ENCODE data around the gene CCDC154.

CCDC154 gene

GRCh38 chr16:1403733-1404132 lies 40.6 kb downstream of the CCDC154 start:
- Histone ChIP-seq H3K9me3 (ENCODE audit: control extremely low read depth in 1 of 5, control insufficient read depth in 4 of 5, insufficient read depth in 2 of 5, low read depth in 1 of 5, low read length in 4 of 5) (no peaks in the 10 kb centered on the region), H3K4me3 (ENCODE audit: control insufficient read depth in 1 of 7, extremely low read depth in 1 of 7, insufficient read depth in 4 of 7, low read depth in 2 of 7, low read length in 6 of 7) (no peak overlapping the region), H3K36me3 (ENCODE audit: control insufficient read depth in 4 of 4, insufficient read depth in 4 of 4, low read length in 3 of 4) (peaks cover 10 to 71% (median 34%) of the 10 kb centered on the region in 4 experiments), H3K27me3 (replicated peaks in 2 of 5; ENCODE audit: control insufficient read depth in 4 of 5, insufficient read depth in 5 of 5, low read length in 4 of 5) (no peaks in the 10 kb centered on the region), H3K4me1 (ENCODE audit: control extremely low read depth in 1 of 4, control insufficient read depth in 4 of 4, insufficient read depth in 4 of 4, low read length in 3 of 4) (peaks cover 0 to 12% (median 10%) of the 10 kb centered on the region in 4 experiments), H3K27ac (ENCODE audit: insufficient read depth in 1 of 2, low read depth in 1 of 2, low read length in 2 of 2, poor library complexity in 1 of 2, severe bottlenecking in 2 of 2) (no peak overlapping the region)
- no peak for DNase-seq
- CTCF ChIA-PET, result interaction anchor here (0.9 to 1.0 kb wide), 2 partner anchors 17 to 40 kb away, joined by 3 read pairs; partner anchors contain the start of gene UQCC4
- WGBS (ENCODE audit: insufficient coverage), result 97% methylated on average over 12 of the region's 14 CpGs
- POLR2A ChIA-PET, result no interaction called here

GRCh38 chr16:1403036-1403435 lies 41.3 kb downstream of the CCDC154 start:
- POLR2A ChIA-PET, result no interaction called here
- no peak overlapping the region for H3K27ac ChIP-seq (ENCODE audit: insufficient read depth in 1 of 2, low read depth in 1 of 2, low read length in 2 of 2, poor library complexity in 1 of 2, severe bottlenecking in 2 of 2)
- CTCF ChIA-PET, result interaction anchor here (0.9 kb wide), 1 partner anchor 39 kb away, joined by 3 read pairs; no protein-coding TSS in a partner anchor
- H3K4me1 ChIP-seq (ENCODE audit: control extremely low read depth in 1 of 4, control insufficient read depth in 4 of 4, insufficient read depth in 4 of 4, low read length in 3 of 4), result peaks cover 0 to 5% (median 5%) of the 10 kb centered on the region in 4 experiments
- H3K9me3 ChIP-seq (ENCODE audit: control extremely low read depth in 1 of 5, control insufficient read depth in 4 of 5, insufficient read depth in 2 of 5, low read depth in 1 of 5, low read length in 4 of 5), result no peaks in the 10 kb centered on the region
- H3K4me3 ChIP-seq (ENCODE audit: control insufficient read depth in 1 of 7, extremely low read depth in 1 of 7, insufficient read depth in 4 of 7, low read depth in 2 of 7, low read length in 6 of 7), result no peak overlapping the region
- H3K27me3 ChIP-seq (replicated peaks in 2 of 5; ENCODE audit: control insufficient read depth in 4 of 5, insufficient read depth in 5 of 5, low read length in 4 of 5), result no peaks in the 10 kb centered on the region
- WGBS (ENCODE audit: insufficient coverage), result 95% methylated on average over 22 of the region's 22 CpGs
- DNase-seq, result no peak
- peaks cover 10 to 78% (median 39%) of the 10 kb centered on the region in 4 experiments for H3K36me3 ChIP-seq (ENCODE audit: control insufficient read depth in 4 of 4, insufficient read depth in 4 of 4, low read length in 3 of 4)

- WGBS (ENCODE audit: insufficient coverage), result over 99% methylated on average over 13 of the region's 13 CpGs
- peaks cover 13 to 81% (median 42%) of the 10 kb centered on the region in 4 experiments for H3K36me3 ChIP-seq (ENCODE audit: control insufficient read depth in 4 of 4, insufficient read depth in 4 of 4, low read length in 3 of 4)
- H3K27me3 ChIP-seq (replicated peaks in 2 of 5; ENCODE audit: control insufficient read depth in 4 of 5, insufficient read depth in 5 of 5, low read length in 4 of 5), result no peaks in the 10 kb centered on the region
- no peak overlapping the region for H3K27ac ChIP-seq (ENCODE audit: insufficient read depth in 1 of 2, low read depth in 1 of 2, low read length in 2 of 2, poor library complexity in 1 of 2, severe bottlenecking in 2 of 2)
- H3K4me3 ChIP-seq (ENCODE audit: control insufficient read depth in 1 of 7, extremely low read depth in 1 of 7, insufficient read depth in 4 of 7, low read depth in 2 of 7, low read length in 6 of 7), result no peak overlapping the region
- no peak for DNase-seq
- CTCF ChIA-PET, result interaction anchor here (1.0 kb wide), 1 partner anchor 12 kb away, joined by 3 read pairs; no protein-coding TSS in a partner anchor
- POLR2A ChIA-PET, result no interaction called here
- H3K9me3 ChIP-seq (ENCODE audit: control extremely low read depth in 1 of 5, control insufficient read depth in 4 of 5, insufficient read depth in 2 of 5, low read depth in 1 of 5, low read length in 4 of 5), result no peaks in the 10 kb centered on the region
- no peaks in the 10 kb centered on the region for H3K4me1 ChIP-seq (ENCODE audit: control extremely low read depth in 1 of 4, control insufficient read depth in 4 of 4, insufficient read depth in 4 of 4, low read length in 3 of 4)
Observed at GRCh38 chr16:1401758-1402154, 42.6 kb downstream of the CCDC154 start.

- CTCF ChIA-PET, result interaction anchor here (1.0 kb wide), 1 partner anchor 11 kb away, joined by 3 read pairs; no protein-coding TSS in a partner anchor
- H3K27me3 ChIP-seq (replicated peaks in 2 of 5; ENCODE audit: control insufficient read depth in 4 of 5, insufficient read depth in 5 of 5, low read length in 4 of 5), result no peaks in the 10 kb centered on the region
- 91% methylated on average over 21 of the region's 29 CpGs for WGBS (ENCODE audit: insufficient coverage)
- no peaks in the 10 kb centered on the region for H3K9me3 ChIP-seq (ENCODE audit: control extremely low read depth in 1 of 5, control insufficient read depth in 4 of 5, insufficient read depth in 2 of 5, low read depth in 1 of 5, low read length in 4 of 5)
- H3K27ac ChIP-seq (ENCODE audit: insufficient read depth in 1 of 2, low read depth in 1 of 2, low read length in 2 of 2, poor library complexity in 1 of 2, severe bottlenecking in 2 of 2), result no peak overlapping the region
- no peaks in the 10 kb centered on the region for H3K4me1 ChIP-seq (ENCODE audit: control extremely low read depth in 1 of 4, control insufficient read depth in 4 of 4, insufficient read depth in 4 of 4, low read length in 3 of 4)
- H3K4me3 ChIP-seq (ENCODE audit: control insufficient read depth in 1 of 7, extremely low read depth in 1 of 7, insufficient read depth in 4 of 7, low read depth in 2 of 7, low read length in 6 of 7), result no peak overlapping the region
- peaks cover 14 to 82% (median 42%) of the 10 kb centered on the region in 4 experiments for H3K36me3 ChIP-seq (ENCODE audit: control insufficient read depth in 4 of 4, insufficient read depth in 4 of 4, low read length in 3 of 4)
- POLR2A ChIA-PET, result no interaction called here
- no peak for DNase-seq
Observed at GRCh38 chr16:1401061-1401757, 43.1 kb downstream of the CCDC154 start.

GRCh38 chr16:1398826-1399581 lies 45.4 kb downstream of the CCDC154 start:
- Histone ChIP-seq H3K4me1 (ENCODE audit: control extremely low read depth in 1 of 4, control insufficient read depth in 4 of 4, insufficient read depth in 4 of 4, low read length in 3 of 4) (no peaks in the 10 kb centered on the region), H3K36me3 (ENCODE audit: control insufficient read depth in 4 of 4, insufficient read depth in 4 of 4, low read length in 3 of 4) (peaks cover 14 to 82% (median 45%) of the 10 kb centered on the region in 4 experiments), H3K9me3 (ENCODE audit: control extremely low read depth in 1 of 5, control insufficient read depth in 4 of 5, insufficient read depth in 2 of 5, low read depth in 1 of 5, low read length in 4 of 5) (no peaks in the 10 kb centered on the region), H3K4me3 (ENCODE audit: control insufficient read depth in 1 of 7, extremely low read depth in 1 of 7, insufficient read depth in 4 of 7, low read depth in 2 of 7, low read length in 6 of 7) (no peak overlapping the region), H3K27ac (ENCODE audit: insufficient read depth in 1 of 2, low read depth in 1 of 2, low read length in 2 of 2, poor library complexity in 1 of 2, severe bottlenecking in 2 of 2) (no peak overlapping the region), H3K27me3 (replicated peaks in 2 of 5; ENCODE audit: control insufficient read depth in 4 of 5, insufficient read depth in 5 of 5, low read length in 4 of 5) (no peaks in the 10 kb centered on the region)
- POLR2A ChIA-PET, result no interaction called here
- CTCF ChIA-PET, result interaction anchor here (0.8 to 0.9 kb wide), 2 partner anchors 45 to 65 kb away, joined by 3 read pairs; no protein-coding TSS in a partner anchor
- 99% methylated on average over 37 of the region's 38 CpGs for WGBS (ENCODE audit: insufficient coverage)
- DNase-seq, result no peak

- Histone ChIP-seq H3K4me3 (ENCODE audit: control insufficient read depth in 1 of 7, extremely low read depth in 1 of 7, insufficient read depth in 4 of 7, low read depth in 2 of 7, low read length in 6 of 7) (no peak overlapping the region), H3K9me3 (ENCODE audit: control extremely low read depth in 1 of 5, control insufficient read depth in 4 of 5, insufficient read depth in 2 of 5, low read depth in 1 of 5, low read length in 4 of 5) (no peaks in the 10 kb centered on the region), H3K4me1 (ENCODE audit: control extremely low read depth in 1 of 4, control insufficient read depth in 4 of 4, insufficient read depth in 4 of 4, low read length in 3 of 4) (no peaks in the 10 kb centered on the region), H3K27ac (ENCODE audit: insufficient read depth in 1 of 2, low read depth in 1 of 2, low read length in 2 of 2, poor library complexity in 1 of 2, severe bottlenecking in 2 of 2) (no peak overlapping the region), H3K36me3 (ENCODE audit: control insufficient read depth in 4 of 4, insufficient read depth in 4 of 4, low read length in 3 of 4) (peaks cover 9 to 82% (median 48%) of the 10 kb centered on the region in 4 experiments), H3K27me3 (replicated peaks in 2 of 5; ENCODE audit: control insufficient read depth in 4 of 5, insufficient read depth in 5 of 5, low read length in 4 of 5) (no peaks in the 10 kb centered on the region)
- DNase-seq, result no peak
- ChIA-PET POLR2A (no interaction called here), CTCF (interaction anchor here (0.8 to 0.9 kb wide), 2 partner anchors 44 to 65 kb away, joined by 3 read pairs; no protein-coding TSS in a partner anchor)
- 90% methylated on average over 8 of the region's 9 CpGs for WGBS (ENCODE audit: insufficient coverage)
Observed at GRCh38 chr16:1398351-1398750, 46.0 kb downstream of the CCDC154 start.

- 98% methylated on average over 17 of the region's 21 CpGs for WGBS (ENCODE audit: insufficient coverage)
- CTCF ChIA-PET, result interaction anchor here (0.8 kb wide), 1 partner anchor 66 kb away, joined by 3 read pairs; no protein-coding TSS in a partner anchor
- H3K4me1 ChIP-seq (ENCODE audit: control extremely low read depth in 1 of 4, control insufficient read depth in 4 of 4, insufficient read depth in 4 of 4, low read length in 3 of 4), result no peaks in the 10 kb centered on the region
- no peak overlapping the region for H3K4me3 ChIP-seq (ENCODE audit: control insufficient read depth in 1 of 7, extremely low read depth in 1 of 7, insufficient read depth in 4 of 7, low read depth in 2 of 7, low read length in 6 of 7)
- POLR2A ChIA-PET, result no interaction called here
- no peaks in the 10 kb centered on the region for H3K27me3 ChIP-seq (replicated peaks in 2 of 5; ENCODE audit: control insufficient read depth in 4 of 5, insufficient read depth in 5 of 5, low read length in 4 of 5)
- H3K27ac ChIP-seq (ENCODE audit: insufficient read depth in 1 of 2, low read depth in 1 of 2, low read length in 2 of 2, poor library complexity in 1 of 2, severe bottlenecking in 2 of 2), result no peak overlapping the region
- H3K36me3 ChIP-seq (ENCODE audit: control insufficient read depth in 4 of 4, insufficient read depth in 4 of 4, low read length in 3 of 4), result peaks cover 11 to 82% (median 48%) of the 10 kb centered on the region in 4 experiments
- no peaks in the 10 kb centered on the region for H3K9me3 ChIP-seq (ENCODE audit: control extremely low read depth in 1 of 5, control insufficient read depth in 4 of 5, insufficient read depth in 2 of 5, low read depth in 1 of 5, low read length in 4 of 5)
- no peak for DNase-seq
Observed at GRCh38 chr16:1397779-1398178, 46.6 kb downstream of the CCDC154 start.
